Activated naive CD4-positive, alpha-beta T cell treated with anti-CD3 and anti-CD28 coated beads for 36 hours (primary cell): ENCODE data around the gene ATL1. TPM values are rescaled to one million over a fixed set of nuclear protein-coding genes. Genes with fewer than 3 reads are reported as not detected.

ENCODE experiments used
- CTCF ChIA-PET: fragments of 350-600 bp; sonication (Branson Sonifier 250); formaldehyde crosslinking; loops from one replicate; lab custom pipeline; 2021; ENCODE audit warnings: antibody characterized with exemption; lab: Charles Lee
- DNase-seq: peaks from one replicate; pipeline ENCODE4 v3.0.0-alpha.2; 2020
- H3K27ac Mint-ChIP-seq: one replicate; pipeline ENCODE4 v1.8.0; 2021; ENCODE audit warnings: mild to moderate bottlenecking, mixed read lengths
- H3K27me3 Mint-ChIP-seq: one replicate; pipeline ENCODE4 v1.8.0; 2021; ENCODE audit warnings: low read depth, mixed read lengths
- H3K36me3 Mint-ChIP-seq: one replicate; pipeline ENCODE4 v1.8.0; 2021; ENCODE audit warnings: low read depth, mixed read lengths
- H3K4me1 Mint-ChIP-seq: one replicate; pipeline ENCODE4 v1.8.0; 2021; ENCODE audit warnings: low read depth, mixed read lengths
- H3K4me3 Mint-ChIP-seq: one replicate; pipeline ENCODE4 v1.8.0; 2021; ENCODE audit warnings: mild to moderate bottlenecking, moderate library complexity, mixed read lengths
- H3K9me3 Mint-ChIP-seq: one replicate; pipeline ENCODE4 v1.8.0; 2021; ENCODE audit warnings: mixed read lengths
- intact Hi-C: fragments of 100-400 bp; cut with micrococcal nuclease; formaldehyde crosslinking; loops from one replicate; pipeline ENCODE4 v1.15.1; 2023
- total RNA-seq, 2 experiments: library from RNA; stranded (reverse); gene quantifications; one replicate each; pipeline ENCODE4 v1.2.3, GENCODE V29; 2021

Gene ATL1
- 1 to 10 TPM in 1 of 2 experiments, not detected in 1; 1.0 TPM for total RNA-seq

DNA sequence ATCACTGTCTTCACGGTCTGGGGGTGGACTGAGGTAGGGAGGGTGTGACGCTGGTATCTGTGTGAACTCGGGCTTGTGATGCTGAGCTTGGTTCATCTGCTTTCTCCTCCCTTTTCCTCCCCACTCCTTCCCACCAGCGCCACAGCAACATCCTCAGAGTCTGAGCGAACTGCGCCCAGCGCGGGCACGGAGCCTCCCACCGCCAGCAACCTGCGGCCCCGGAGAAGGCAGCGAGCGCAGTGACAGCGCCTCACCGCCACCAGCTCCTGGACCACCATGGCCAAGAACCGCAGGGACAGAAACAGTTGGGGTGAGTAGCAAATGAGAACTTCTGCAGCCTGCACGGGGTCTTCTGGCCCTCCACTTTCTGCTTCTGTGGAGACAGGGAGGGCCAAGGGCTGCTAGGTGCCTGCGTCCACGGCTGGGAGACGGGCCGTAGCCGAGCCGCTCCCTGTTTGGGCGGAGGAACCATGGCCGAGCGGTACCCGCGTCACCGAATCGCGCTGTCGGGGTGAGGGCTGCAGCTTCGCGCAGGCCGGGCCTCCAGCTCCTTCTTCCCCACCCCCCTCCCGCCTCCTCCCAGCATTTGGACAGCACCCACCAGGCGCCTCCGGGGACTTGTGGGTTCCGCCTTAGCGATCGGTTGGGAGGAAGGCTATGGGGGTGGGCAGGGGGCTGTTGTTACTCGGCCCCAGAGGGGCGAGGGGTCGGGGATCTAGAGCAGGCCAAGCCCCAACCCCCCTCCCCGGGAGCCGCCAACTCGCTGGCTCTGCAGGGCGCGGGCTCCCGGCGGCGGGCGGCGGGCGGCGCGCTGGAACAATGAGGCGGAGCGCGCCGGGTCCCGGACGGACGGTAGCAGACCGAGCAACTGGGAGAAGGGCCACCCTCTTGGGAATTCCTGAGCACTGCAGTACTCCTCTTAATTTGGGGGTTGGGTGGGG, at the start of gene ATL1:
Gene ATL1, plus strand, starts transcription at position 156 of the 941 bp plus-strand sequence. Its CDS starts 121 bp downstream, at position 277.
- intact Hi-C loops = loop anchor here (1.0 kb wide), 1 partner anchor 181 kb away; no protein-coding TSS in a partner anchor
- peak; percentile 61 for DNase-seq
- Mint-ChIP-seq H3K9me3 (no peaks in the 10 kb centered on the region), H3K27ac (no peak within 1 kb of the TSS), H3K4me3 (peak within 1 kb of the TSS; percentile 75), H3K36me3 (no peaks in the 10 kb centered on the region), H3K27me3 (peaks cover 35% of the 10 kb centered on the region), H3K4me1 (peaks cover 4% of the 10 kb centered on the region)
- CTCF ChIA-PET = interaction anchor here (0.6 to 2.7 kb wide), 6 partner anchors 9 to 542 kb away, joined by 3 to 8 read pairs (median 4); no protein-coding TSS in a partner anchor

DNA sequence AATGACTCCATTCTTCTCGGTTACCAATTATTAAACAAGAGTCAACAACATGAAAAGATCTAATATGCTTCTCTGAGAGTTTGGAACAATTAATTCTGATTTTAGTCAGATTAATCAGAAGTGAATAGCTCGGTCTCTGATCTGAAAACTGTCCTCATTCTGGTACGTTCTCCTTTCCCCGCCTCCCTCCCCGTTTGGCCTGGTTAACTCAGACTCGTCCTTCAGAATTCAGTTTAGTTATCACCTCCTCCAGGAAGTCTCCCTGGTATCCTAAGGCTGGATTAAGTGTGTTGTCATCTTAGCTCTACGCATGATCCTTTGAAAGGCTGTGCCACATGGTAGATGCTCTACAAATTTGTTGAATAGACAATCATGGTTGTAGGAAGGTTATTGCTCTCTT, 49.8 kb upstream of the ATL1 start:
- H3K27ac Mint-ChIP-seq = no peak overlapping the region
- H3K9me3 Mint-ChIP-seq = peaks cover 3% of the 10 kb centered on the region
- intact Hi-C loops = no loop called here
- no peak for DNase-seq
- CTCF ChIA-PET = no interaction called here
- H3K27me3 Mint-ChIP-seq = no peaks in the 10 kb centered on the region
- peaks cover 4% of the 10 kb centered on the region for H3K36me3 Mint-ChIP-seq
- peaks cover 23% of the 10 kb centered on the region for H3K4me1 Mint-ChIP-seq
- H3K4me3 Mint-ChIP-seq = no peak overlapping the region

- no peak overlapping the region for H3K4me3 Mint-ChIP-seq
- H3K4me1 Mint-ChIP-seq = peaks cover 18% of the 10 kb centered on the region
- CTCF ChIA-PET = no interaction called here
- no peaks in the 10 kb centered on the region for H3K27me3 Mint-ChIP-seq
- peaks cover 3% of the 10 kb centered on the region for H3K9me3 Mint-ChIP-seq
- H3K27ac Mint-ChIP-seq = no peak overlapping the region
- intact Hi-C loops = no loop called here
- no peak for DNase-seq
- peaks cover 4% of the 10 kb centered on the region for H3K36me3 Mint-ChIP-seq
Observed at GRCh38 chr14:50512463-50512862, 47.5 kb upstream of the ATL1 start.

DNA sequence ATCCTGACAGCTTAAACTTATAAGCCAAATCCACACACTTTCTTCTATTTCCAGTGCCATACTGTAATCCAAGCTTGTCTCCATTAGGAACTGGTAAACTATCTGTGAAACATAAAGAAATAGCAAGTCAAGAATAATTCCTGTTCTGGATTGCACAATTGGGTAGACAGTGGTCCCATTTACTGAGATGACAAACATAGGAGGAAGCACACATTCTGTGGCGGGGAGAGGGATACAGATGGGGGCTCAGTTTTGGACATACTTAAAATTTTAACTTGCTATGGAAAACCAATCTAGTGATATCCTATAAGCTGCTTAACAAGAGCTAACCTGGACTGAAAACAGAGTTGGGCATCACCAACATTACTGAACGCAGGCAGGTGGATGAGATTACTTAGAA, 43.9 kb upstream of the ATL1 start:
- CTCF ChIA-PET = interaction anchor here (0.6 kb wide), 1 partner anchor 114 kb away, joined by 3 read pairs; no protein-coding TSS in a partner anchor
- Mint-ChIP-seq H3K9me3 (peaks cover 2% of the 10 kb centered on the region), H3K27me3 (no peaks in the 10 kb centered on the region), H3K27ac (no peak overlapping the region), H3K4me1 (peaks cover 16% of the 10 kb centered on the region), H3K36me3 (peaks cover 2% of the 10 kb centered on the region), H3K4me3 (no peak overlapping the region)
- intact Hi-C loops = no loop called here
- no peak for DNase-seq

- intact Hi-C loops = loop anchor here (1.0 to 5.0 kb wide), 16 partner anchors 68 to 1881 kb away; partner anchors contain the start of genes KLHDC2 and RPS29
- CTCF ChIA-PET = interaction anchor here (2.0 to 4.4 kb wide), 2 partner anchors 177 to 200 kb away, joined by 6 to 28 read pairs; no protein-coding TSS in a partner anchor
- peak overlapping the region; percentile 89 for H3K27ac Mint-ChIP-seq
- H3K4me3 Mint-ChIP-seq = no peak overlapping the region
- DNase-seq = peak; percentile 87
- peaks cover 53% of the 10 kb centered on the region for H3K4me1 Mint-ChIP-seq
- no peaks in the 10 kb centered on the region for H3K27me3 Mint-ChIP-seq
- H3K36me3 Mint-ChIP-seq = peaks cover 5% of the 10 kb centered on the region
- H3K9me3 Mint-ChIP-seq = no peaks in the 10 kb centered on the region
Observed at GRCh38 chr14:50520947-50521815, 38.8 kb upstream of the ATL1 start.

DNA sequence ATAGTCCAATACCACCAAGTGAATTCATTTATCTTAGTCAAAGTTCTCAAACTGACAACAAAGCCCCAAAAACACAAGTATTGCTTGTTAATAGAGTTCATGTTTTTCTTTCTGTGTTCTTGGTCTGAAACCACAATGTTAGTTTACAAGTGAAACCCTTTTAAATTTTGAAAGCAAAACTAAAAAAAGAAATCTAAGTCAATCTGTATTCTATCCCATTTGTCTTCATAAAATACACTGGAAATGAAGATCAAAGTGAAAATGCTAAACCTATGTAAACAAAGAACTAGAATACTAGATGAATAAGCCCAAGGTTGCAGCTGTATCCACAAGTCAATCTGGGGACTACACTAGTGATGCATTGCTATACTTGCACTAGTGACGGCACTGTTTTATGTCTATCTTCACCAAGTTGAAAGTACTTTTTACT, 38.0 kb upstream of the ATL1 start:
- no peaks in the 10 kb centered on the region for H3K9me3 Mint-ChIP-seq
- peak overlapping the region; percentile 89 for H3K27ac Mint-ChIP-seq
- CTCF ChIA-PET = interaction anchor here (0.6 to 4.4 kb wide), 6 partner anchors 10 to 896 kb away, joined by 3 to 28 read pairs (median 6); partner anchors contain the start of gene MAP4K5
- DNase-seq = peak; percentile 39
- peaks cover 57% of the 10 kb centered on the region for H3K4me1 Mint-ChIP-seq
- intact Hi-C loops = loop anchor here (1.0 to 5.0 kb wide), 21 partner anchors 69 to 1880 kb away; partner anchors contain the start of genes CDKL1, KLHDC2, MGAT2 and RPL36AL
- H3K36me3 Mint-ChIP-seq = peaks cover 5% of the 10 kb centered on the region
- no peaks in the 10 kb centered on the region for H3K27me3 Mint-ChIP-seq
- no peak overlapping the region for H3K4me3 Mint-ChIP-seq

DNA sequence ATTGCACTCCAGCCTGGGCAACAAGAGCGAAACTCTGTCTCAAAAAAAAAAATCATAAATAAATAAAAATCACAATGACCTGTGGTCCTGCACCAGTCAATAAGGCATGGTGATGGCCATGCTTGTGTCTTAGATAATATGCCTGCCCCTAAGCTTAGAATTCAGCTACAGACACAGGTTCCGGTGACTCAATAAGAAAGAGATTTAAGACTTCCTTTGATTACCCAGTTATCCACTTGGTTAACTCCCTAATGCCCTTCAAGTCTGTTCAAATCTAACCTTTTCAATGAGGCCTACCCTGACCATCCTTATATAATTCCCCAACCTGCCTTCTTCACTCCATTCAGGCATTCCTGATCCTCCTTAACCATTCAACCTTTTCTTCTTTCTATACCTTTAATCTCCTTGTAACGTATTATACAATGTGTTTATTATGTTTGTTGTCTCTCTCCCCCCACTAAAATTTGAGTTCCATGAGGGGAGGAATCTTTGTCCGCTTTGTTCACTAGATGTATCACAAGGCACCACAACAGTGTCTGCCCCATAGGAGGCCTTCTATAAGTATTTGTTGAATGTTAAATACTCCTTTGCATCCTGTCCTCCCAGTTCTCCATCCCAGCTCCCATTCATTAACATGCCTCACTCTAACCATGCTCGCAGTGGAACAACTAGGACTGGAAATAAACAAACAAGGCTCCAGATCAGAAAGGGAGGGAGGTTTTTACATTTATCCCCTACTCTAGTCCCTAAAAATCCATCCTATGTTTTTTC, 36.5 kb upstream of the ATL1 start:
- CTCF ChIA-PET = interaction anchor here (1.0 to 4.4 kb wide), 6 partner anchors 8 to 255 kb away, joined by 3 to 28 read pairs (median 6); partner anchors contain the start of gene MAP4K5
- H3K36me3 Mint-ChIP-seq = peaks cover 5% of the 10 kb centered on the region
- H3K4me3 Mint-ChIP-seq = peak overlapping the region; percentile 13
- peaks cover 59% of the 10 kb centered on the region for H3K4me1 Mint-ChIP-seq
- intact Hi-C loops = loop anchor here (2.0 to 5.0 kb wide), 8 partner anchors 127 to 1879 kb away; partner anchors contain the start of genes CDKL1, KLHDC2, RPS29 and VCPKMT
- peak overlapping the region; percentile 54 for H3K27ac Mint-ChIP-seq
- no peak for DNase-seq
- no peaks in the 10 kb centered on the region for H3K9me3 Mint-ChIP-seq
- H3K27me3 Mint-ChIP-seq = no peaks in the 10 kb centered on the region

- H3K4me1 Mint-ChIP-seq = peaks cover 64% of the 10 kb centered on the region
- H3K4me3 Mint-ChIP-seq = peak overlapping the region; percentile 13
- no peaks in the 10 kb centered on the region for H3K27me3 Mint-ChIP-seq
- CTCF ChIA-PET = interaction anchor here (0.9 to 4.4 kb wide), 3 partner anchors 160 to 203 kb away, joined by 3 to 28 read pairs (median 4); no protein-coding TSS in a partner anchor
- DNase-seq = no peak
- intact Hi-C loops = loop anchor here (2.0 to 5.0 kb wide), 6 partner anchors 298 to 1878 kb away; partner anchors contain the start of genes KLHDC2 and RPS29
- peaks cover 5% of the 10 kb centered on the region for H3K36me3 Mint-ChIP-seq
- H3K9me3 Mint-ChIP-seq = no peaks in the 10 kb centered on the region
- H3K27ac Mint-ChIP-seq = peak overlapping the region; percentile 54
Observed at GRCh38 chr14:50524060-50524459, 35.9 kb upstream of the ATL1 start.

- Mint-ChIP-seq H3K4me3 (no peak overlapping the region), H3K9me3 (no peaks in the 10 kb centered on the region), H3K36me3 (peaks cover 5% of the 10 kb centered on the region), H3K4me1 (peaks cover 73% of the 10 kb centered on the region), H3K27ac (no peak overlapping the region), H3K27me3 (no peaks in the 10 kb centered on the region)
- CTCF ChIA-PET = interaction anchor here (0.9 to 4.4 kb wide), 2 partner anchors 186 to 203 kb away, joined by 3 to 28 read pairs; no protein-coding TSS in a partner anchor
- DNase-seq = no peak
- intact Hi-C loops = loop anchor here (2.0 to 5.0 kb wide), 6 partner anchors 297 to 1877 kb away; partner anchors contain the start of genes KLHDC2 and RPS29
Observed at GRCh38 chr14:50524731-50525515, 35.0 kb upstream of the ATL1 start.

- no peaks in the 10 kb centered on the region for H3K9me3 Mint-ChIP-seq
- CTCF ChIA-PET = interaction anchor here (0.7 to 1.4 kb wide), 5 partner anchors 164 to 246 kb away, joined by 3 to 6 read pairs (median 3); no protein-coding TSS in a partner anchor
- intact Hi-C loops = no loop called here
- H3K27me3 Mint-ChIP-seq = no peaks in the 10 kb centered on the region
- H3K36me3 Mint-ChIP-seq = peaks cover 5% of the 10 kb centered on the region
- no peak overlapping the region for H3K27ac Mint-ChIP-seq
- no peak overlapping the region for H3K4me3 Mint-ChIP-seq
- peaks cover 71% of the 10 kb centered on the region for H3K4me1 Mint-ChIP-seq
- no peak for DNase-seq
Observed at GRCh38 chr14:50528000-50528399, 31.9 kb upstream of the ATL1 start.
